ENCODE measurements around the gene REV3L.
"Not testable (repeated sequence)": the region's sequence is repeated elsewhere in the genome, so short reads cannot be mapped to it uniquely, and the experiment has no call there.

Gene REV3L

GRCh38 chr6:111367393-111368088 lies 115.5 kb downstream of the REV3L start:
- DNase-seq (ENCODE audit: low read depth in 2 of 2) = no peak

- peak; percentile 9 to 15 for DNase-seq (ENCODE audit: low read depth in 2 of 2)
Measured at GRCh38 chr6:111361648-111362047, 121.4 kb downstream of the REV3L start.

GRCh38 chr6:111358454-111358853 lies 124.6 kb downstream of the REV3L start:
- no peak for DNase-seq (ENCODE audit: low read depth in 2 of 2)

DNA sequence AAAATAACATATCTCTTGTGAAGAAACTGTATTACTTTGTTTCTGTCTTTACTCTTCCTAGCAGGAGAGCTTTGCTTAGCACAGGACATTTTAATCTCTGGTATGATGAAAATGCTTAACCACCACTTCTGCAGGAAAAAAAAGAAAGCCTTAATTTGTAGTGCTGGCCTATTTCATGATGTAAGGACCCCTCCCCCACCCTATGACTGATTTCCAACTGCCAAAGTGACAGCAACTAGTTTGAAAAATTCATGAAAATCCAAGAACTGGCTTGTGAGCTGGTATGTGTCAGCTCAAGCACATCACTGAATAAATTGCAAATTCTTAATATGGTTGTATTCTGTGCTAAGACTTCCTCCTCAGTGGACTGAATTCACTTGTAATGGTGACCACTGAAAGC lies 125.3 kb downstream of the REV3L start:
- DNase-seq (ENCODE audit: low read depth in 2 of 2) = no peak

DNA sequence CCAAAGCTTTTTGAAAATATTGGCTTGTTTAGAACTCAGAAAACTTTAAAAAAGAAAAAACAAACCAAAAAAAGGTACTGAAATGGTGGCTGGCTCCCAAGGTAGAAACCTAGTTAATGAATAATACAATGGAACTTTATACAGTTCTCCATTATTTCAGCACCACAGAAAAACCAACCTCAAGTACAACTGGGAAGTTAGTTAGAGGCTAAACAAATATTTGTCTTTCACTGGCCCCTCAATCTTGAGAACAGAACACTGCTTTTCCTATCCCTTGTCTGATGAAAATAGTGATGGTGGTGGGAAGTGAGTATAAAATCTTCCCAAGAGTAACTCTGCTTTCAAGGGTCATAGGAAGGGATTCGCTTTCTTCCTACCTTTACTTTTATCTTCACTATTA lies 126.5 kb downstream of the REV3L start:
- no peak for DNase-seq (ENCODE audit: low read depth in 2 of 2)

- no peak for DNase-seq (ENCODE audit: low read depth in 2 of 2)
Measured at GRCh38 chr6:111354758-111355555, 128.1 kb downstream of the REV3L start.

DNA sequence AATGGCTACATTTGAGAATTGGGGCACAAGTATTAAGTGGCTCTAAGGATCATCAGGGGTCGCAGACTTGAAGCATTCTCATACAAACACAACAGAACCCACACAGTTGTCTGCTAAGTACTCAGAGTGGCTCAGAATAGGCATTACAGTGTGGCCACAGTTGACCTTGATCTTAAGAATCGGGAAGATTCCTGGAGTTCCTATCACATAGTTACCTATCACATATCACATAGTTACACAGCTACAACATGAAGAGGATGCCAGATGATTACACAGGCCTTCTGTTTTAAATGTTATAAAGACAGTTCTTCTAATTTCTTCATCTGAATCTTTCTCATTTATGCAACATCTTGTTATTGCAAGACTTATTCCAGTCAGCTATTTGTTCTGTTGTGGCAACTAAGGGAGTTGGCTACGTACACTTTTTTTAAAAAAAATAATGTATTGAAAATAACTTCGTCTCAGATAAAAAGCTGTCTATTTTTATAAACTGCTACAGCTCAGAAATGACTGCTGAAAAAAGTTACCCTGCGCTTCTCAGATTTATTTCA lies 129.0 kb downstream of the REV3L start:
- DNase-seq (ENCODE audit: low read depth in 2 of 2) = no peak

GRCh38 chr6:111347589-111347988 lies 135.4 kb downstream of the REV3L start:
- no peak for DNase-seq (ENCODE audit: low read depth in 2 of 2)

- DNase-seq (ENCODE audit: low read depth in 2 of 2) = no peak
Measured at GRCh38 chr6:111342913-111343312, 140.1 kb downstream of the REV3L start.

- DNase-seq (ENCODE audit: low read depth in 2 of 2) = no peak
Measured at GRCh38 chr6:111339294-111339693, 143.7 kb downstream of the REV3L start.

- no peak for DNase-seq (ENCODE audit: low read depth in 2 of 2)
Measured at GRCh38 chr6:111338843-111339242, 144.2 kb downstream of the REV3L start.

- no peak for DNase-seq (ENCODE audit: low read depth in 2 of 2)
Measured at GRCh38 chr6:111337829-111338236, 145.2 kb downstream of the REV3L start.

GRCh38 chr6:111329882-111330633 lies 153.0 kb downstream of the REV3L start:
- no peak for DNase-seq (ENCODE audit: low read depth in 2 of 2)

DNA sequence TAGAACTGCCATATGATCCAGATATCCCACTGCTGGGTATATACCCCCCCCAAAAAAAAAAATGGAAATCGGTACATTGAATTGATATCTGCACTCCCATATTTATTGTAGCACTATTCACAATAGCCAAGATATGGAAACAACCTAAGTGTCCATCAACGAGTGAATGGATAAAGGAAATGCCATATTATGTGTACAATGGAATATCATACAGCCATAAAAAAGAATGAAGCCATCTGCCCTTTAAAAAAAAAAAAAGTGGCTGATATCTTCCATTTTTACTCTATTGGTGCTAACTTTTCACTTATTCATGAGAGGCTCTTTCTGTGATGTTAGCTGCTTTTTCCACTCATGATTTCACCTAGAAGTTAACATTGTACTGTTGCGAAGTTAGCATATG lies 156.5 kb downstream of the REV3L start:
- DNase-seq (ENCODE audit: low read depth in 2 of 2) = no peak

GRCh38 chr6:111322145-111322544 lies 160.9 kb downstream of the REV3L start:
- DNase-seq (ENCODE audit: low read depth in 2 of 2) = no peak

- not testable (repeated sequence) for DNase-seq (ENCODE audit: low read depth in 2 of 2)
Measured at GRCh38 chr6:111307950-111308349, 175.1 kb downstream of the REV3L start.

GRCh38 chr6:111307275-111307858 lies 175.7 kb downstream of the REV3L start:
- no peak for DNase-seq (ENCODE audit: low read depth in 2 of 2)

DNA sequence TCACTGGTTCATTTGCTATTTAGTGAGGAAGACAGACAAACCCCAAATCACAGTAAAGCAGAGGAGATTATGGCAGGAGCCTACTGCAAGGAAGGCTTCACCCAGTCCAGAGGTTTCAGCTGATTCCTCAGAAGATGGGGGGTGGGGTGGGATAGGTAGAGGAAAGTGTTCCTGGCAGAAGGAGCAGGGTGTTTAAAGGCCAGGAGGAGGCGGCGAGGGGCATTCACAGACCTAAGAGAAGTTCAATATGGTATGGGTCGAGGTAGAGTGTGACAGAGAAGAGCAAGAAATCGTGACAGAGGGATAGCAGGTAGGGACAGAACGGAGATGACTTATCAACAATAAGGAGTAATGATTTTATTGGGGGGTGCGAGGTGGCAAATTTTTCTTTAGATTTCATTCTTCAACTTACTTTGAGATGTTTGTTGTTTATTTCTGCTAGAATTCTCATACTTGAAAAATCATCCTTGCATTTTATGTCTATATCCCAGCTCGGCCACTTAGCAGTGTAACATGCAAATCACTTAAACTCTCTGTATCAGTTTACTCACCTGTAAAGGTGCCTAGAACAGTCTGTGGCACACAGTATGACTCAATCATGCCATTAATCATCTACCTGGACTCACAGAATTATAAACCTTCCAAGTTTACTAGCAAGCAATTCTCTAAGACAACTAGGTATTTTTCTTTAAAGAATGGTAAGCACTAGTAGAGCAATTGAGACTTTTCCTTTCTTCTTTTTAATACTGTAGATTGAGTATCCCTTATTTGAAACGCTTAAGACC lies 176.7 kb downstream of the REV3L start:
- DNase-seq (ENCODE audit: low read depth in 2 of 2) = no peak

- DNase-seq (ENCODE audit: low read depth in 2 of 2) = no peak
Measured at GRCh38 chr6:111301946-111302345, 181.1 kb downstream of the REV3L start.

GRCh38 chr6:111300938-111301800 lies 181.8 kb downstream of the REV3L start:
- not testable (repeated sequence) for DNase-seq (ENCODE audit: low read depth in 2 of 2)
